ENCODE results near the gene YRDC.
A peak's percentile ranks its signal among the peaks of the same experiment; 100 is the strongest.
"Not testable (repeated sequence)": the region's sequence is repeated elsewhere in the genome, so short reads cannot be mapped to it uniquely, and the experiment has no call there.

YRDC gene

DNA sequence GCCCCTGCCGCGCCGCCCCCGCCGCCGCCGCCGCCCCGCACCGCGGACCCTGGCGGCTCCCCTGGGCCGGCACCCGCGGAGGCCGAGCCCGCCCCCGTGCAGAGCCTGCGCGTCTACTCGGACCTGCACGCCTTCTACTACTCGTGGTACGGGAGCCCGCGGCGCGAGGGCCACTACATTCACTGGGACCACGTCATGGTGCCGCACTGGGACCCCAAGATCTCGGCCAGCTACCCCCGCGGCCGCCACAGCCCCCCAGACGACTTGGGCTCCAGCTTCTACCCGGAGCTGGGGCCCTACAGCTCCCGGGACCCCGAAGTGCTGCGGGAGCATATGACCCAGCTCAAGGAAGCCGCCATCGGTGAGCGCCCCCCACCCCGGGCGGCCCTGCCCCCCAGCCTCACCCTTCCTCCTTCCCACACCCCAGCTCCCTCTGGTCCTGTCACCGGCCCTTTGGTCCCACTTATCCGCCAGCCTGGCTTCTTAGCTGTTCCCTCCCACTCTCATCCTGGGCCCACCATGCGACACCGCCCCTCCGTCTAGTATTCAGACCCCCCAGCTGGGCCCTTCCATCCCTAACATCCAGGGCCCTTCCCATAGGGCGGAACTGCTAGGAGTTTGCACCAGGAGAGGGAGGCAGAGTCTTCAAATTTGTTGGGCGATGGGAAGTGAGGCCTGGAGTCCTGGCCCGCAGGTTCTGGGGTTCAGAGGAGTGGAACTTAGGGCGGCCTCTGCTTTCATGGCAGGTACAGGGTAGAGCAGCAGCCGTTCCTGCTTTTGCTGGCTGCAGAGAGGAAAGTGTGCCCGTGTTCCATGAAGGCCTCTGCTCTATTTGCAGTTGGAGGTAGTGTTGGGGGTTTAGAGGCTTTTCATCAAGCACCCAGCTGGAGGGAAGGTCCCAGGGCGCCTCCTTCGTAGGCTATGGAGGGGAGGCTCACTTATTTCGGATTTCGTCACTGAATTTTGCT lies 13.4 kb downstream of the YRDC start:
- no peak for TF ChIP-seq ZFX (IDR thresholded peaks at IDR 0.05; ENCODE audit: borderline replicate concordance)
- TF ChIP-seq, protein P1, sequence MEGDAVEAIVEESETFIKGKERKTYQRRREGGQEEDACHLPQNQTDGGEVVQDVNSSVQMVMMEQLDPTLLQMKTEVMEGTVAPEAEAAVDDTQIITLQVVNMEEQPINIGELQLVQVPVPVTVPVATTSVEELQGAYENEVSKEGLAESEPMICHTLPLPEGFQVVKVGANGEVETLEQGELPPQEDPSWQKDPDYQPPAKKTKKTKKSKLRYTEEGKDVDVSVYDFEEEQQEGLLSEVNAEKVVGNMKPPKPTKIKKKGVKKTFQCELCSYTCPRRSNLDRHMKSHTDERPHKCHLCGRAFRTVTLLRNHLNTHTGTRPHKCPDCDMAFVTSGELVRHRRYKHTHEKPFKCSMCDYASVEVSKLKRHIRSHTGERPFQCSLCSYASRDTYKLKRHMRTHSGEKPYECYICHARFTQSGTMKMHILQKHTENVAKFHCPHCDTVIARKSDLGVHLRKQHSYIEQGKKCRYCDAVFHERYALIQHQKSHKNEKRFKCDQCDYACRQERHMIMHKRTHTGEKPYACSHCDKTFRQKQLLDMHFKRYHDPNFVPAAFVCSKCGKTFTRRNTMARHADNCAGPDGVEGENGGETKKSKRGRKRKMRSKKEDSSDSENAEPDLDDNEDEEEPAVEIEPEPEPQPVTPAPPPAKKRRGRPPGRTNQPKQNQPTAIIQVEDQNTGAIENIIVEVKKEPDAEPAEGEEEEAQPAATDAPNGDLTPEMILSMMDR (IDR thresholded peaks at IDR 0.05): no peak
- H3K27ac ChIP-seq: peak overlapping the region; percentile 83

DNA sequence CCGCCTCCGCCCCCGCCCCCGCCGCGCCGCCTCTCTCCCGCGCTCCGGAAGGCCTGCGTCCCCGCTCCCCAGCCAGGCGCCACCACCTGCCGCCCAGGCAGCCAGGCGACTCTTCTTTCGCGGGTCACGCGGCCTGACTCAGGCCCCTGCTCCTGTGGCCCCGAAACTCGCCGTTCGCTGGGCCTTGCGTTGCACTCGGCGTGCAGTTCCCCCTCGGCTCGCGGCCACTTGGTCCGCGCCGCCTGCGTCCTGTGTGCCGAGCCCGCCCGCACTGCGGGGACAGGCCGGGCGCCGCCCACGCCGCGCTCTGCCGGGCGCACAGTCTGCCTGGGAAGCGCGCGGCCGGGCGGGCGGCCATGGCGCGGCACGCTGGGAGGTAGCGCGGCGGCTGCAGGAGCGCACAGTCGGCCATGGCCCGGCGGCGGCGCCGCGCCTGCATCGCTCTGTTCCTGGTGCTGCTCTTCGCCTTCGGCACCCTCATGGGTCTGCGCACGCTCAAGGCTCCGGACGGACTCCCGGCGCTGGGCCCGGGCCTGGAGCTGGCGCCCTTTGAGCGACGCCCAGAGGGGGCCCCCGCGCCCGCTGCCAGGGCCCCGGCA lies 14.1 kb downstream of the YRDC start, which contains the start of gene MANEAL:
TSS of gene MANEAL (plus strand) at position 75 of the 599 bp plus-strand sequence. CDS start at position 411, 336 bp downstream.
- TF ChIP-seq ZFX (IDR thresholded peaks at IDR 0.05; ENCODE audit: borderline replicate concordance): no peak
- TF ChIP-seq, protein P1 (IDR thresholded peaks at IDR 0.05): no peak
- peak within 1 kb of the TSS; percentile 83 for H3K27ac ChIP-seq

DNA sequence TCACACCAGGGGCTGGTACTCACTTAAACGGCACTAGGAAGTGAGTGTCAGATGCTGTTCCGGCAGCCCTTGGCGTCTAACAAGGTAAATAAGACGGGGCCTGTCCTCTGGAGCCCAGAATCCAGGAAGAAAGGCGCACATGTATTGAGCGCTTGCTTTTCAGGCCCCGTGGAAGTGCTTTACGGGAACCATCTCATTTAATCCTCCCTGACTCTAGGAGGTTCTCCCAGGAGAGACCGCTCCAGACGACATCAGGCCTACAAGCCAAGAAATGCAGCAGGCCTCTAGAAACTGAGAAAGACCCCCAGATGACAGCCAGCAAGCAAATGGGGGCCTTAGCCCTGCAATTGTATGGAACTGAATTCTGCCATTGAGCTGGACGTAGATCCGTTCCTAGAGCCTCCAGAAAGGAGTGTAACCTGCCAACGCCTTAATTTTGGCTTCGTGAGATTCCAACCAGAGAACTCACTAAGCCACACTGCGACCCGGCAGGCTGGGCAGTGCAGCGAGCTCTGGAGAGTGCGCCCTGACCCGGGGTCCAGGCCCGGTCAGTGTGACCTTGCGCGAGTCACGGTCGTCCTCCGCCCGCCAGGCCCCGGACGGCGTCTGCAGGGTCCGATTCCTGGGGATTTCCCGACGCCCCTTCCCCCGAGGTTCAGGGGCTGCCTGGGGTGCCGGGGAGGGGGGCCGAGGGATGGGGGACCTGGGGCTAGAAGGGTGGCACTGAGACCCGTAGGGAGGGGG lies 14.9 kb downstream of the YRDC start:
- peak overlapping the region; percentile 83 for H3K27ac ChIP-seq
- no peak for TF ChIP-seq ZFX (IDR thresholded peaks at IDR 0.05; ENCODE audit: borderline replicate concordance)
- TF ChIP-seq, protein P1 (IDR thresholded peaks at IDR 0.05): no peak

DNA sequence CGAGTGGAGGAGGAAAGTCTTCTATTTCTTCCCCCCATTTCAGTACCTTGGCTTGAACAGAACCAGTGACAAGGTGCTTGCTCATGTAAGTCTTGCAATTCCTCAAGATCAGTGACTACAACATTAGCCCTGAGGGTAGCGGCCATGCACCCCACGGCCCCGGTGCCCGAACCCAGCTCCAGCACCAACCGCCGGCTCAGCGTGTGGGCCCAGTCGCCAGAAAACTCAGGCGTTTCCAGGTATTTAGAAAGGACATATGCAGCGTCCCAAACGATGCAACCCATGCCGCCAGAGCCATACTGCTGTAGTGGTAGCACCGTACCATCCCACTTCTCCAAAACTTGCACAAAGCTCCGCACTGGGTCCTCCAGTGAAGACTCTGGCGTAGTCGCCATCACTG lies 25.5 kb downstream of the YRDC start:
- no peak overlapping the region for H3K27ac ChIP-seq
- TF ChIP-seq ZFX (IDR thresholded peaks at IDR 0.05; ENCODE audit: borderline replicate concordance): no peak
- TF ChIP-seq, protein P1 (IDR thresholded peaks at IDR 0.05): no peak

DNA sequence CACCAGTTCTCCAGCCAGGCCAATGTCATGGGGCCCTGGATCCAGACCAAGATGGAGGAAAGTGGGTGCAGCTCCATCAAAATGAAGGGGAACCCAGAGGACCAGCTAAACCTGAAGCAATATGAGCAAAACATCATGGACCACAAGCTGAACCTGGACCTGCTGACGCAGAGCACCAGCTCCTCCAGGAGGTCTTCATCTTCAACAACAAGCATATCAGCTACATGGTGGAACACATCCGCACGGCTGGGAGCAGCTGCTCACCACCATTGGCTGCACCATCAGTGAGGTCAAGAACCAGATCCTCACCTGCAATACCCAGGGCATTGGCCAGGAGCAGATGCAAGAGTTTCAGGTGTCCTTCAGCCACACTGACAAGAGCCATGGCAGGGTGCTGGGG lies 29.4 kb downstream of the YRDC start:
- TF ChIP-seq, protein P1 (IDR thresholded peaks at IDR 0.05): no peak
- no peak for TF ChIP-seq ZFX (IDR thresholded peaks at IDR 0.05; ENCODE audit: borderline replicate concordance)
- H3K27ac ChIP-seq: no peak overlapping the region

DNA sequence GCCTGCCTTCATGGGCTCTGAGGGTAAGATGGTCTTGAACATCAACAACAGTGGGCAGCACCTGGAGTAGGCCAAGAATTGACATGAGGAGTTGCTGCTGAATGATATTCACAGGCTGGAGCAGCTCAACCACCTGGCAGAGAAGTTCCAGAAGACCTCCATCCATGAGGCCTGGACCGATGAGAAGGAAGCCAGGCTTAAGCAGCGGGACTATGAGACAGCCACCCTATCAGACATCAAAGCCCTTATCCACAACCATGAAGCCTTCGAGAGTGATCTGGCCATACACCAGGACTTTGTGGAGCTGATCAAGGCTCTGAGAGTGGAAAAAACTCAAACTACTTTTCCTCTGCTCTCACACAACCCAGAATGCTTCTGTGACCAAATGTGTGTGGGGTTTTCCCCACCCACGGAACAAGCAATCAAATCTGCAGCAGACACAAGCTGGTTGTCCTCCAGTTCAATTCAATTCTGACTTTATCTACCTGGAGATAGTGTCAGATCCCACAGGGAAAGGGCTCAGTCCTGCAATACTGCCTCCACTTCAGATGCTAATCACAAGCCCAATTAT lies 31.0 kb downstream of the YRDC start:
- TF ChIP-seq, protein P1 (IDR thresholded peaks at IDR 0.05): no peak
- no peak for TF ChIP-seq ZFX (IDR thresholded peaks at IDR 0.05; ENCODE audit: borderline replicate concordance)
- H3K27ac ChIP-seq: no peak overlapping the region

DNA sequence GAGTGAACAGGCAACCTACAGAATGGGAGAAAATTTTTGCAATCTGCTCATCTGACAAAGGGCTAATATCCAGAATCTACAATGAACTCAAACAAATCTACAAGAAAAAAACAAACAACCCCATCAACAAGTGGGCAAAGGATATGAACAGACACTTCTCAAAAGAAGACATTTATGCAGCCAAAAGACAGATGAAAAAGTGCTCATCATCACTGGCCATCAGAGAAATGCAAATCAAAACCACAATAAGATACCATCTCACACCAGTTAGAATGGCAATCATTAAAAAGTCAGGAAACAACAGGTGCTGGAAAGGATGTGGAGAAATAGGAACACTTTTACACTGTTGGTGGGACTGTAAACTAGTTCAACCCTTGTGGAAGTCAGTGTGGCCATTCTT lies 36.6 kb downstream of the YRDC start:
- not testable (repeated sequence) for H3K27ac ChIP-seq
